HEK293 (cell line): Measurements from ENCODE around the gene LRCH1.

Experiments used
- CTCF ChIA-PET: fragments of 350-600 bp; formaldehyde crosslinking; extraction: SDS; loops from one replicate; lab custom pipeline; 2021; ENCODE audit warnings: antibody characterized with exemption; lab: Yijun Ruan, JAX
- POLR2A ChIA-PET: fragments of 300-600 bp; formaldehyde crosslinking; extraction: SDS; loops from one replicate; lab custom pipeline; 2020; ENCODE audit warnings: antibody characterized with exemption, inconsistent platforms; lab: Yijun Ruan, JAX
- H3K27ac ChIP-seq: fragments of 200-500 bp; sonication (Bioruptor generic); 2 replicates; pipeline ENCODE4 v1.5.1; 2014; ENCODE audit warnings: low read depth, low read length, control low read depth, inconsistent platforms; ENCODE audit errors: extremely low read depth
- H3K36me3 ChIP-seq, 2 experiments: fragments of 200-500 bp in 1 of 2; sonication (Bioruptor generic) in 1 of 2; 1 replicate in 1 of 2; 2 replicates in 1 of 2; pipeline ENCODE4 v1.5.1; 2014 to 2017; ENCODE audit warnings: inconsistent platforms in 2 of 2, low read length in 2 of 2; ENCODE audit not compliant: control insufficient read depth in 2 of 2, insufficient read depth in 1 of 2
- H3K4me1 ChIP-seq: fragments of 200-500 bp; sonication (Bioruptor generic); 2 replicates; pipeline ENCODE4 v1.5.1; 2014; ENCODE audit warnings: mild to moderate bottlenecking, low read length, inconsistent platforms; ENCODE audit not compliant: control insufficient read depth, insufficient read depth
- H3K4me3 ChIP-seq: 2 replicates; pipeline ENCODE4 v1.5.1; 2011; ENCODE audit warnings: low read depth, mild to moderate bottlenecking, control low read depth, low read length, moderate library complexity
- H3K9me3 ChIP-seq: fragments of 200-500 bp; sonication (Bioruptor generic); 2 replicates; pipeline ENCODE4 v1.5.1; 2014; ENCODE audit warnings: low read depth, low read length, inconsistent platforms; ENCODE audit not compliant: control insufficient read depth, insufficient read depth
- HOXA7 ChIP-seq: sonication (generic); formaldehyde crosslinking; IDR thresholded peaks from 2 replicates; pipeline ENCODE4 v1.8.1; 2022; ENCODE audit warnings: missing genetic modification reagents, borderline replicate concordance
- SP7 ChIP-seq: fragments of 450-650 bp; formaldehyde crosslinking; IDR thresholded peaks from 2 replicates; pipeline ENCODE4 v1.5.1; 2016; ENCODE audit warnings: missing biosample characterization, missing genetic modification characterization
- ZEB2 ChIP-seq: fragments of 450-650 bp; formaldehyde crosslinking; IDR thresholded peaks from 2 replicates; pipeline ENCODE4 v1.5.1; 2016; ENCODE audit warnings: missing biosample characterization, missing genetic modification characterization
- ZFHX2 ChIP-seq: fragments of 450-650 bp; formaldehyde crosslinking; conservative IDR thresholded peaks from 2 replicates; pipeline ENCODE4 v1.5.1; 2016; ENCODE audit warnings: missing biosample characterization, missing genetic modification characterization
- ZFP37 ChIP-seq: fragments of 450-650 bp; formaldehyde crosslinking; IDR thresholded peaks from 2 replicates; pipeline ENCODE4 v1.5.1; 2016; ENCODE audit warnings: missing biosample characterization, missing genetic modification characterization
- ZNF174 ChIP-seq: fragments of 450-650 bp; formaldehyde crosslinking; IDR thresholded peaks from 2 replicates; pipeline ENCODE4 v1.5.0; 2017; ENCODE audit warnings: missing biosample characterization, mild to moderate bottlenecking, missing genetic modification characterization
- ZNF292 ChIP-seq: fragments of 450-650 bp; formaldehyde crosslinking; IDR thresholded peaks from 2 replicates; pipeline ENCODE4 v1.5.1; 2016; ENCODE audit warnings: low read depth, missing biosample characterization, missing genetic modification characterization, borderline replicate concordance
- ZNF341 ChIP-seq: fragments of 450-650 bp; formaldehyde crosslinking; IDR thresholded peaks from 2 replicates; pipeline ENCODE4; 2016; ENCODE audit warnings: low read depth, missing biosample characterization, missing genetic modification characterization
- ZNF514 ChIP-seq: fragments of 450-650 bp; formaldehyde crosslinking; IDR thresholded peaks from 2 replicates; pipeline ENCODE4 v1.5.1; 2016; ENCODE audit warnings: missing biosample characterization, missing genetic modification characterization
- ZNF555 ChIP-seq: fragments of 450-650 bp; formaldehyde crosslinking; conservative IDR thresholded peaks from 2 replicates; pipeline ENCODE4 v1.5.1; 2017; ENCODE audit warnings: missing biosample characterization, mild to moderate bottlenecking, missing genetic modification characterization, inconsistent platforms
- ZNF561 ChIP-seq: fragments of 450-650 bp; IDR thresholded peaks from 2 replicates; pipeline ENCODE4 v1.5.1; 2018; ENCODE audit warnings: missing biosample characterization, missing genetic modification characterization, borderline replicate concordance
- ZNF629 ChIP-seq: fragments of 450-650 bp; formaldehyde crosslinking; IDR thresholded peaks from 2 replicates; pipeline ENCODE4 v1.5.1; 2017; ENCODE audit warnings: missing biosample characterization, missing genetic modification characterization
- ZNF664 ChIP-seq: fragments of 450-650 bp; formaldehyde crosslinking; IDR thresholded peaks from 2 replicates; pipeline ENCODE4 v1.5.1; 2016; ENCODE audit warnings: missing biosample characterization, missing genetic modification characterization
- ZSCAN16 ChIP-seq: fragments of 450-650 bp; formaldehyde crosslinking; IDR thresholded peaks from 2 replicates; pipeline ENCODE4 v1.5.1; 2016; ENCODE audit warnings: missing biosample characterization, missing genetic modification characterization
- TF ChIP-seq, protein P1 (sequence below): IDR thresholded peaks from 2 replicates; pipeline ENCODE4 v1.6.1; 2011; ENCODE audit warnings: mild to moderate bottlenecking, low read depth, low read length, borderline replicate concordance
- TF ChIP-seq, protein P2 (sequence below): fragments of 450-650 bp; formaldehyde crosslinking; IDR thresholded peaks from 2 replicates; pipeline ENCODE4 v1.5.1; 2016; ENCODE audit warnings: missing biosample characterization, missing genetic modification characterization
- TF ChIP-seq, protein P3 (sequence below): fragments of 450-650 bp; formaldehyde crosslinking; IDR thresholded peaks from 2 replicates; pipeline ENCODE4 v1.5.1; 2016; ENCODE audit warnings: missing biosample characterization, missing genetic modification characterization
- TF ChIP-seq, protein P4 (sequence below): fragments of 450-650 bp; formaldehyde crosslinking; IDR thresholded peaks from 2 replicates; pipeline ENCODE4 v1.5.1; 2017; ENCODE audit warnings: missing biosample characterization, mild to moderate bottlenecking, missing genetic modification characterization, moderate library complexity
- TF ChIP-seq, protein P5 (sequence below): fragments of 450-650 bp; formaldehyde crosslinking; IDR thresholded peaks from 2 replicates; pipeline ENCODE4 v1.5.1; 2016; ENCODE audit warnings: missing biosample characterization, missing genetic modification characterization
- TF ChIP-seq, protein P6 (sequence below): fragments of 450-650 bp; formaldehyde crosslinking; IDR thresholded peaks from 2 replicates; pipeline ENCODE4 v1.5.1; 2016; ENCODE audit warnings: missing biosample characterization, missing genetic modification characterization

LRCH1 gene

DNA sequence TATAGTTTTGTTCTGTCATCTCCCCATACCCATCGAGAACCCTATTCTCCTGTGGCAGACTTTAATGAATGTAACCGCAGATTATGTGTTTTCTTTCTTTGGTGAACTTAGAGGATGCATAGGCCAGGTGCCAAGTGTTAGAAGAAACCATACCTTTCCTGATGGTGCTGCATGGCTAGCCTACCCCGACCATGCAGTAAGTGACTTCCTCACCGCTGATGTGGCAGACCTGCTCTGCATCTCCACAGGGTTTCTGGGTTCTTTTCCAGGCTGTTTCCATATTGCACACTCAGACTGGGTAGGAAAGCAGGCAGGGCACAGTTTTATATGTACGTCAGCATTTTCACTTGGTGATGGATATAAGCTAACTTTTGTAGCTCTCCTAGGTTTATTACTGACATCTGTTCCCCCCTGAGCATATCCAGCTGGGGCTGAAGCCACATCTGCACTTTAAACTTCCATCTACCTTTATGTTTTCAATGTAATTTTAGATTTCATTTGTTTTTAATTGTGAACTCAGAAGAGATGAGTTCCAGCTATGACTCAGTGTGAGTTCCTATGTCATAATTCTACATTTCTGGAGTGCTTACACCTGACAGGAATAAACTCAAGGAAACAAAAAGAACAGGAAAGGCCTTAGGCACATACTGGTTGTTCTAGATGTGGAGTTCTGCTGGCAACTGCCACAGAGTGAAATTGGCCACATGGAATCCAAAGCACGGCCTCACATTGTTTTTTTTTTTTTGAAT, 42.3 kb downstream of the LRCH1 start:
- no peaks in the 10 kb centered on the region for H3K9me3 ChIP-seq
- ChIA-PET POLR2A (interaction anchor here (0.6 kb wide), 1 partner anchor 105 kb away, joined by 3 read pairs; no protein-coding TSS in a partner anchor), CTCF (interaction anchor here (0.6 to 1.0 kb wide), 3 partner anchors 14 to 134 kb away, joined by 3 read pairs; no protein-coding TSS in a partner anchor)
- no peak overlapping the region for H3K27ac ChIP-seq
- H3K36me3 ChIP-seq, result no peaks in the 10 kb centered on the region
- no peak overlapping the region for H3K4me3 ChIP-seq
- peaks cover 12% of the 10 kb centered on the region for H3K4me1 ChIP-seq
- TF ChIP-seq ZNF561 (tag by site-specific recombination), result no peak
- TF ChIP-seq ZNF292 (tag by site-specific recombination), result no peak
- no peak for TF ChIP-seq HOXA7 (CRISPR knock-in tag)
- TF ChIP-seq ZNF629 (tag by site-specific recombination), result peak; percentile 87
- no peak for TF ChIP-seq ZFHX2 (tag by site-specific recombination)
- no peak for TF ChIP-seq ZNF555 (tag by site-specific recombination)
- TF ChIP-seq, protein P1, sequence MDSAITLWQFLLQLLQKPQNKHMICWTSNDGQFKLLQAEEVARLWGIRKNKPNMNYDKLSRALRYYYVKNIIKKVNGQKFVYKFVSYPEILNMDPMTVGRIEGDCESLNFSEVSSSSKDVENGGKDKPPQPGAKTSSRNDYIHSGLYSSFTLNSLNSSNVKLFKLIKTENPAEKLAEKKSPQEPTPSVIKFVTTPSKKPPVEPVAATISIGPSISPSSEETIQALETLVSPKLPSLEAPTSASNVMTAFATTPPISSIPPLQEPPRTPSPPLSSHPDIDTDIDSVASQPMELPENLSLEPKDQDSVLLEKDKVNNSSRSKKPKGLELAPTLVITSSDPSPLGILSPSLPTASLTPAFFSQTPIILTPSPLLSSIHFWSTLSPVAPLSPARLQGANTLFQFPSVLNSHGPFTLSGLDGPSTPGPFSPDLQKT, result no peak
- TF ChIP-seq, protein P2, sequence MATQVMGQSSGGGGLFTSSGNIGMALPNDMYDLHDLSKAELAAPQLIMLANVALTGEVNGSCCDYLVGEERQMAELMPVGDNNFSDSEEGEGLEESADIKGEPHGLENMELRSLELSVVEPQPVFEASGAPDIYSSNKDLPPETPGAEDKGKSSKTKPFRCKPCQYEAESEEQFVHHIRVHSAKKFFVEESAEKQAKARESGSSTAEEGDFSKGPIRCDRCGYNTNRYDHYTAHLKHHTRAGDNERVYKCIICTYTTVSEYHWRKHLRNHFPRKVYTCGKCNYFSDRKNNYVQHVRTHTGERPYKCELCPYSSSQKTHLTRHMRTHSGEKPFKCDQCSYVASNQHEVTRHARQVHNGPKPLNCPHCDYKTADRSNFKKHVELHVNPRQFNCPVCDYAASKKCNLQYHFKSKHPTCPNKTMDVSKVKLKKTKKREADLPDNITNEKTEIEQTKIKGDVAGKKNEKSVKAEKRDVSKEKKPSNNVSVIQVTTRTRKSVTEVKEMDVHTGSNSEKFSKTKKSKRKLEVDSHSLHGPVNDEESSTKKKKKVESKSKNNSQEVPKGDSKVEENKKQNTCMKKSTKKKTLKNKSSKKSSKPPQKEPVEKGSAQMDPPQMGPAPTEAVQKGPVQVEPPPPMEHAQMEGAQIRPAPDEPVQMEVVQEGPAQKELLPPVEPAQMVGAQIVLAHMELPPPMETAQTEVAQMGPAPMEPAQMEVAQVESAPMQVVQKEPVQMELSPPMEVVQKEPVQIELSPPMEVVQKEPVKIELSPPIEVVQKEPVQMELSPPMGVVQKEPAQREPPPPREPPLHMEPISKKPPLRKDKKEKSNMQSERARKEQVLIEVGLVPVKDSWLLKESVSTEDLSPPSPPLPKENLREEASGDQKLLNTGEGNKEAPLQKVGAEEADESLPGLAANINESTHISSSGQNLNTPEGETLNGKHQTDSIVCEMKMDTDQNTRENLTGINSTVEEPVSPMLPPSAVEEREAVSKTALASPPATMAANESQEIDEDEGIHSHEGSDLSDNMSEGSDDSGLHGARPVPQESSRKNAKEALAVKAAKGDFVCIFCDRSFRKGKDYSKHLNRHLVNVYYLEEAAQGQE, result no peak
- TF ChIP-seq ZSCAN16 (tag by site-specific recombination), result no peak
- TF ChIP-seq ZNF514 (tag by site-specific recombination), result no peak
- TF ChIP-seq ZEB2 (tag by site-specific recombination), result no peak
- TF ChIP-seq, protein P3, sequence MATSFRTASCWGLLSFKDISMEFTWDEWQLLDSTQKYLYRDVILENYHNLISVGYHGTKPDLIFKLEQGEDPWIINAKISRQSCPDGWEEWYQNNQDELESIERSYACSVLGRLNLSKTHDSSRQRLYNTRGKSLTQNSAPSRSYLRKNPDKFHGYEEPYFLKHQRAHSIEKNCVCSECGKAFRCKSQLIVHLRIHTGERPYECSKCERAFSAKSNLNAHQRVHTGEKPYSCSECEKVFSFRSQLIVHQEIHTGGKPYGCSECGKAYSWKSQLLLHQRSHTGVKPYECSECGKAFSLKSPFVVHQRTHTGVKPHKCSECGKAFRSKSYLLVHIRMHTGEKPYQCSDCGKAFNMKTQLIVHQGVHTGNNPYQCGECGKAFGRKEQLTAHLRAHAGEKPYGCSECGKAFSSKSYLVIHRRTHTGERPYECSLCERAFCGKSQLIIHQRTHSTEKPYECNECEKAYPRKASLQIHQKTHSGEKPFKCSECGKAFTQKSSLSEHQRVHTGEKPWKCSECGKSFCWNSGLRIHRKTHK, result no peak
- no peak for TF ChIP-seq ZNF341
- TF ChIP-seq SP7 (tag by site-specific recombination), result no peak
- TF ChIP-seq, protein P4, sequence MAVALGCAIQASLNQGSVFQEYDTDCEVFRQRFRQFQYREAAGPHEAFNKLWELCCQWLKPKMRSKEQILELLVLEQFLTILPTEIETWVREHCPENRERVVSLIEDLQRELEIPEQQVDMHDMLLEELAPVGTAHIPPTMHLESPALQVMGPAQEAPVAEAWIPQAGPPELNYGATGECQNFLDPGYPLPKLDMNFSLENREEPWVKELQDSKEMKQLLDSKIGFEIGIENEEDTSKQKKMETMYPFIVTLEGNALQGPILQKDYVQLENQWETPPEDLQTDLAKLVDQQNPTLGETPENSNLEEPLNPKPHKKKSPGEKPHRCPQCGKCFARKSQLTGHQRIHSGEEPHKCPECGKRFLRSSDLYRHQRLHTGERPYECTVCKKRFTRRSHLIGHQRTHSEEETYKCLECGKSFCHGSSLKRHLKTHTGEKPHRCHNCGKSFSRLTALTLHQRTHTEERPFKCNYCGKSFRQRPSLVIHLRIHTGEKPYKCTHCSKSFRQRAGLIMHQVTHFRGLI, result no peak
- TF ChIP-seq ZNF174 (tag by site-specific recombination), result no peak
- TF ChIP-seq, protein P5, sequence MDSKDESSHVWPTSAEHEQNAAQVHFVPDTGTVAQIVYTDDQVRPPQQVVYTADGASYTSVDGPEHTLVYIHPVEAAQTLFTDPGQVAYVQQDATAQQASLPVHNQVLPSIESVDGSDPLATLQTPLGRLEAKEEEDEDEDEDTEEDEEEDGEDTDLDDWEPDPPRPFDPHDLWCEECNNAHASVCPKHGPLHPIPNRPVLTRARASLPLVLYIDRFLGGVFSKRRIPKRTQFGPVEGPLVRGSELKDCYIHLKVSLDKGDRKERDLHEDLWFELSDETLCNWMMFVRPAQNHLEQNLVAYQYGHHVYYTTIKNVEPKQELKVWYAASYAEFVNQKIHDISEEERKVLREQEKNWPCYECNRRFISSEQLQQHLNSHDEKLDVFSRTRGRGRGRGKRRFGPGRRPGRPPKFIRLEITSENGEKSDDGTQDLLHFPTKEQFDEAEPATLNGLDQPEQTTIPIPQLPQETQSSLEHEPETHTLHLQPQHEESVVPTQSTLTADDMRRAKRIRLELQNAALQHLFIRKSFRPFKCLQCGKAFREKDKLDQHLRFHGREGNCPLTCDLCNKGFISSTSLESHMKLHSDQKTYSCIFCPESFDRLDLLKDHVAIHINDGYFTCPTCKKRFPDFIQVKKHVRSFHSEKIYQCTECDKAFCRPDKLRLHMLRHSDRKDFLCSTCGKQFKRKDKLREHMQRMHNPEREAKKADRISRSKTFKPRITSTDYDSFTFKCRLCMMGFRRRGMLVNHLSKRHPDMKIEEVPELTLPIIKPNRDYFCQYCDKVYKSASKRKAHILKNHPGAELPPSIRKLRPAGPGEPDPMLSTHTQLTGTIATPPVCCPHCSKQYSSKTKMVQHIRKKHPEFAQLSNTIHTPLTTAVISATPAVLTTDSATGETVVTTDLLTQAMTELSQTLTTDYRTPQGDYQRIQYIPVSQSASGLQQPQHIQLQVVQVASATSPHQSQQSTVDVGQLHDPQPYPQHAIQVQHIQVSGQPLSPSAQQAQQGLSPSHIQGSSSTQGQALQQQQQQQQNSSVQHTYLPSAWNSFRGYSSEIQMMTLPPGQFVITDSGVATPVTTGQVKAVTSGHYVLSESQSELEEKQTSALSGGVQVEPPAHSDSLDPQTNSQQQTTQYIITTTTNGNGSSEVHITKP (tag by site-specific recombination), result no peak
- TF ChIP-seq ZNF664 (tag by site-specific recombination), result no peak
- TF ChIP-seq, protein P6, sequence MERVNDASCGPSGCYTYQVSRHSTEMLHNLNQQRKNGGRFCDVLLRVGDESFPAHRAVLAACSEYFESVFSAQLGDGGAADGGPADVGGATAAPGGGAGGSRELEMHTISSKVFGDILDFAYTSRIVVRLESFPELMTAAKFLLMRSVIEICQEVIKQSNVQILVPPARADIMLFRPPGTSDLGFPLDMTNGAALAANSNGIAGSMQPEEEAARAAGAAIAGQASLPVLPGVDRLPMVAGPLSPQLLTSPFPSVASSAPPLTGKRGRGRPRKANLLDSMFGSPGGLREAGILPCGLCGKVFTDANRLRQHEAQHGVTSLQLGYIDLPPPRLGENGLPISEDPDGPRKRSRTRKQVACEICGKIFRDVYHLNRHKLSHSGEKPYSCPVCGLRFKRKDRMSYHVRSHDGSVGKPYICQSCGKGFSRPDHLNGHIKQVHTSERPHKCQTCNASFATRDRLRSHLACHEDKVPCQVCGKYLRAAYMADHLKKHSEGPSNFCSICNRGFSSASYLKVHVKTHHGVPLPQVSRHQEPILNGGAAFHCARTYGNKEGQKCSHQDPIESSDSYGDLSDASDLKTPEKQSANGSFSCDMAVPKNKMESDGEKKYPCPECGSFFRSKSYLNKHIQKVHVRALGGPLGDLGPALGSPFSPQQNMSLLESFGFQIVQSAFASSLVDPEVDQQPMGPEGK (tag by site-specific recombination), result no peak; the same call in 1 of the 2 replicates
- TF ChIP-seq ZFP37 (tag by site-specific recombination), result no peak
